ENCODE results near the gene ADRA1B.

The ADRA1B gene

DNA sequence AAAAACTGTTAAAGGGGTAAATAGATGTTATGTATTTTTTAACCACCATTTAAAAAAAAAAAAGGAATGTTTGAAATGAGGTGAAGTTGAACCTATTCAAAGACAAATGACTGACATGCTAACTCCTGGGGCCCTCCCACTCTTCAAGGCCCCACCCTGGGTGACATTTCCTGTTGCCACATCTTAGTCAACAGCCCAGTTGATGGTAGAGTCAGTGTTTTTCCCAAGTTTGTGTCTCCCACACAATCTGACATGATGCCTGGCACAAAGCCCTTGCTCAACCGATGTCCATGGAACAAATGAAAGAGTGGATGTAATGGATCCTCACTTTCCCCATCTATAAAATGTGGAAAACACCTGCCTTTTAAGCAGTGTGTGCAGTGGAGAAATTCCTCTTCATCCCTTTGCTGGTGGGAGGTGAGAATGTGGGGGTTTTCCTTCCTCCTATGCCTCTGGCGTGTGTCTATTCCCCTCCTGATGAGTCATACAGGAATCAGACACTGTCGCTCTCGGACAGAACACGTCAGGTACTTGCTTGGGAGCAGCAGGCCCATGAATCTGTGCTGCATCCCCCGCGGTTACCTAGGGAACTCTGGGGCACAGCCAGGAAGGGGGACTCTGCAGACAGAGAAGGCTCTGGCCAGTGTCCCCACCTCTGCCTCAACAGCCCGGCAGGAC lies 13.7 kb upstream of the ADRA1B start:
- DNase-seq, result no peak

DNA sequence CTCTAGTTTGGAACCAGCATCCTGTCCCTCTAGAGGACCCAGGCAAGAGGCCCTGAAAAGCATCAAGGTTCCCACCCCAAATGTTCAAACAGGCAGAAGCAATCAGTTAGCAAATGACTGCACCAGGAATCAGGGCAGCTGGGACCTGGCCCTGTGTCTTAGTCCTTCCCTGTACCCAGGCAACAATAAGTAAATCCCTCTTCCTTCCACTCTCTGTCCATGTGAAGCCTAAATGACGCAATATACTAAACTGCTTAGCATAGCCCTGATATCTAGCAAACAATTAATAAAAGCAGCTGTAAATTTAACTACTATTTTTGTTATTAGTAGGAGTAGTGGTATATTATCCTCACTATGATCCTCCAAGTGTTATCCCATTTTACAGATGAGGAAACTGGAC lies 13.2 kb upstream of the ADRA1B start:
- no peak for DNase-seq

DNA sequence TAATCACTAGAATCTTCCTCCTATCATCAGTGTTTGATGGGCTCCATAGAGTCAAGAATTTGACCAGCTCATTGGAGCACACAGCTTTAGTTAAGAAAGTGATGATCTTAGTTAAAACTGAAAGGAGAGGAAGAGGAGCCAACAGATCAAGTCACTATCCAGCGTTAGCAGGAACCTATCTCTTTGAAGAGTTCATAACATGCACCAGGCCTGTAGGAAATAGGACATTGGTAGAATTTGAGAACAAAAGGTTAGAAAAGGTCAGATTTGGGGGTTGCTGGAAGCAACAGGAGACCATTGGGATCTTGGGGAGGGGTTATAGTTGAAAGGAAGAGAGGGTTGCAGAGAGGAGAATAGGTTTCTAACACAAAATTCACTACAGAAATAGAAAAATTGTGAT lies 11.4 kb upstream of the ADRA1B start:
- DNase-seq, result no peak

DNA sequence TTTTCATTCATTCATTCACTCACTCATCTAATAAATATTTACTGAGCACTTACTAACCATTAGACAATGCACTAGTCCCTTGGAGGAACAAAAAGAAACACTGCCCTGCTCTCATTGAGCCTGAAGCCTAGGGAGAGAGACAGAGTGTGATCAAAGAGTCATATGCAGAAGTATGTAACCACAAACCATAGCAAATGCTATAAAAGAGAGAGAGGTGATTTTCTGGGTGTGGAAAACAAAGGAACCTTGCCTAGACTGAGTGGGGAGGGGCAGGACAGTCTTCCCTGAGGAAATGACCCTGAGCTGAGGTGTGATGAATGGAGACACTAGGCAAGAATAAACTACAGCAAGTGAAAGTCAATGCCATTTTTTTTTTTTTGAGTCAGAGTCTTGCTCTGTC lies 10.8 kb upstream of the ADRA1B start:
- peak; percentile 19 for DNase-seq

DNA sequence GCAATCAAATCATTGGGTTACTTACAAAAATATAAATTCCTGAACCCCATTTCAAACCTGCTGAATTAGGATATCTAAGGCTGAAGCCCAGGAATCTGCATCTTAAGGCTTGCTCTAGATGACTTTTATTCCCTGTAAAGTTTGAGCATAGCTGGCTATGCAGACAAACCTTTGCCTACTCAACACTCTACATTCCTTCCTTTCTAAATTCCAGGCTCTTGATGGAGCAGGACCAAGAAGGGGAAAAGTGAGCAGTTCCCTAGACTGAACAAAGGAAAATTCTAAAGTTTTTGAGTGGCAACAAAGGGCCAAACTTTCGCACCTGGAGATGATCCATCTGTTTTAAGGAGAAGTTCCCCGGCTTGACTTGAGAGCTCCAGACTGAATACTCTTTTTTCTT lies 9.8 kb upstream of the ADRA1B start:
- no peak for DNase-seq

DNA sequence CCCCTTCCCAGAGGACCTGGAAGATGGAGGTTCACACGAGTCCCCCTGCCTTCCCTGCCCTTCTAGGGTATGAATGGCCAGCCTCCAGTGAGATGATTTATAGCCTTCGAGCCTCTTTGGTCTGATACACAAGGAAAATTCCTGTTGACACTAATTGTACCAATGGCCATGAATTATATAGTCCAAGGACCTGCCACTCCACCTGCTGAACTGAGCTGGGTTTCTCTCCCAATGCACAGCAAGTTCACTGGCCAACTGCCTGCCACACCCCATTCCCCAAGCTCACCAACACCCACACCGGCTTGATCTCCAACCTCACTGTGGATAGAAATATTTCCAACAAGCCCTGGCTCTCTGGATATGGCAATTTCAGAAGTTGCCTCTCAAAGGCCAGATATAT lies 9.3 kb upstream of the ADRA1B start:
- DNase-seq, result no peak

DNA sequence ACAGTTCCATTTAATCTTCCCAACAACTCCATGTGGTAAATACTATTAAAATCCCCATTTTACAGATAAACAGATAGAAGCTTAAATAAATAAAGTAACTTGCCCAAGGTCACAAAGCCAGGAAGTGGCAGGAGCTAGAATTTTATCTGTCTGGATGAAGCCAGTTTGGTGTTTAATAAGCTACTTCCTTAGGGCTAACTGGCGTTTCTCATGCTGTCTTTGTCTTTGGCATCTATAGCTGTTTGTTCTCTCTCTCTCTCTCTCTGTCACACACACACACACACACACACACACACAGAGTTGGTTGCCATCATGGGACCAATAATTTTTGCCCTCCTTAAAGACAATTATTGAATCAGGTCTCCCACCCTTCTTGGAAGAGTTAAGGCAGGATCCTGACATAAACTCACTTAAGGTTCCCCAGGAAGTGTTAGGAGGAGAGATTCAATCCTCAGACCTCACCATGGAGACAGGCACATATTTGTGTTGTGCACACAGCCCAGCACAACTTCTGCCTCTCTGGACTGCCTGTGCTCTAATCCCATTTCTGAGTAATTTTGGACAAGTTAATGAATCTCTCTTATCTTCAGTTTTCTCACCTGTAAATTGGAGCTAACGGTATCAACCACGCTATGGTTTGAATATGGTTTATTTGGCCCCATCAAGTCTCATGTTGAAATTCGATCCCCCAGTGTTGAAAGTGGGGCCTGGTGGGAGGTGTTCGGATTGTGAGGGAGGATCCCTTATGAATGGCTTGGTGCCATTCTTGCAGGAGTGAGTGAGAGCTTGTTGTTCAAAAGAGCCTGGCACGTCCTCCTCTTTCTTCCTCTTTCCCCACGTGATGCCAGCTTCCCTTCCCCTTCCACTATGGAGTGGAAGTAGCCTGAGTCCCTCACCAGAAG lies 8.3 kb upstream of the ADRA1B start:
- no peak for DNase-seq

DNA sequence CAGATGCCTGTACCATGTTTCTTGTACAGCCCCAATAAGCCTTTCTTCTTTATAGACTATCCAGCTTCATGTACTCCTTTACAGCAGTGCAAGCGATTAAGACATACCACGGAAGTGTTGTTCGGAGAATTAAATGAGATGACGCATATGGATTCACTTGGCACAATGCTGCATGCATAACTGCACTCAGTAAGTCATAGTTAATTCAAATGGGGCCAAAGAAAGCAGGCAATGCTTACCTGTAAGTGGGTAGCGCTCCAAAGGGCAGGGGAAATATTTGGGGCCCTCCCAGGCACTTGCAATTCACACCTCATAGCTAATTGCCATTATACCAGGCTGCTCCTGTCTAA lies 7.7 kb upstream of the ADRA1B start:
- no peak for DNase-seq

DNA sequence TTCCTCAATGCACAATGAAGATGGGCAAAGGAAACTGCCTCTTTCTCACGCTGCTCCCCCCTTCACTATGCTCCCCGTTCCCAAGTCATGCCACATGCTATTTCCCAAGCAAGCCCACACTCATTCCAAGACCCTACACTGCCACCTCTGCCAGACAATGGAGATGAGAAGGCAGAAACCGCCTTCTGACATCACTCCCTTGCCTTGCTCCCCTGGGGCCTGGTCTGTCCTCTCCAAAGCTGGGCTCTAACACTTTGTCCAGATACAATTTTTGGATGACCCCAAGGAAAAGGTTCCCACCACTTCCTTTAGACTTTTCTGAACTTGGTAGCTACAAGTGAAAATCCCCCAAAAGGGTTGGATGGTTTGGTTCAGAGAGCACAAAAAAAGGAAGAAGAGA lies 7.2 kb upstream of the ADRA1B start:
- no peak for DNase-seq

DNA sequence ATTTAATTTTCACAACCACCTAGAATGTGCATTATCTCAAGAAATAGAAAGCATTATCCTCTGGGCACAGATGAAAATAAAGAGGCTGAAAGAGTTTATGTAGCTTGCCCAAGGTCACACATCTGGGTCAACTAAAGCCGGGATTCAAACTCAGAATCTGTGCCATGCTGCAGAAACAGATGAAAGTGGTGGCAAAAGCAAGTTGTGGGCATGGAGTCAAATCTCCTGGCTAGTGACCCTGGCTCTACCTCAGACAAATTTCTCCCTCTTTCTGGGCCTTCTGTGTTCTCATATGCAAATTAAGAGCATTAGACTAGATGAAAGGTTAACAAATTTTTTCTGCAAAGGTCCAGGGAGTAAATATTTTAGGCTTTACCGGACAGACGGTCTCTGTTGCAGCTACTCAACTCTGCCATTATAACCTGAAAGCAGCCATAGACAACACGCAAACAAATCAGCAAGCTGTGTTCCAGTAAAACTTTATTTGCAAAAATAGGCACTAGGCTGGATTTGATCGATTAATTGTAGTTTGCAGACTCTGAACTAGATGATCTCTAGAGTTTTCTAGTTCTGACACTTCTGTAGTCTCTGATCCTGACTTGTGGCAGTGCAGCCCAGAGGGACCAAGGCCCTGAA lies 6.0 kb upstream of the ADRA1B start:
- no peak for DNase-seq

DNA sequence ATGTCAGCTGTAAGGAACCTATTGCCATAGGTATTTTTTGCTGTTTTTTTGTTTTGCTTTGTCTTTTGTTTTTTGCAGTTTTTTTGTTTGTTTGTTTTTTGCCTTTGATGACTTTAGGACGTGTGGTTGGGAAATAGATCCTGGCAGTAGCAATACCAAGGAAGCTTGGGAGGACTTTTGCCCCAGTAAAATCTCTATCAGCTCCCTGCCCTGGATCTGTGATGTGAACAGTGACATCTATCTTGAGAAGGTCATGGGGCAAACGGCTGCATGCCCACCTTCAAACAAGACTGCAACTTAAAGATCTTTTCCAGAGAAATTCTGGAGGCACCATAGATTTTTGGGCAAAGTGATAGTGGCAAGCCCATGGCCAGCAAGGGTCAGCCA lies 5.4 kb upstream of the ADRA1B start:
- DNase-seq, result no peak

DNA sequence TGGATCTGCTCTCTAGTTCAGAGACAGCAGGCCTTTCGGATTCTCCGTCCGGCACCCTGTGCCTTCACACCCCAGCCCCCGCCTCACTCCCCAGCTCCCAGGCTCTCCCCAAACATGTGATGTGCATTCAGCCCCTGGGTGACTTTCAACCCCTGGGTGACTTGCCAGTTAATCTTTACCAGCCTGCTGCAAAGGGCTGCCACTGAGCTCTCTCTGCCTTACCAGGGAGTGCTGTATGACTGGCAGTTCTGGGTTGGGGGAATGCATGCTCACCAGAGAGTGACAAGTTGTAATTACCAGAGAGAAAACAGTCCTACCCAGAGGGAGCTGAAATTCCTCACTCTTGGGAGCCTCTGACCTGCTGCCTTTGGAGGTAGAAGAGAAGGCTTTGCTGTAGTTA lies 4.9 kb upstream of the ADRA1B start:
- no peak for DNase-seq

DNA sequence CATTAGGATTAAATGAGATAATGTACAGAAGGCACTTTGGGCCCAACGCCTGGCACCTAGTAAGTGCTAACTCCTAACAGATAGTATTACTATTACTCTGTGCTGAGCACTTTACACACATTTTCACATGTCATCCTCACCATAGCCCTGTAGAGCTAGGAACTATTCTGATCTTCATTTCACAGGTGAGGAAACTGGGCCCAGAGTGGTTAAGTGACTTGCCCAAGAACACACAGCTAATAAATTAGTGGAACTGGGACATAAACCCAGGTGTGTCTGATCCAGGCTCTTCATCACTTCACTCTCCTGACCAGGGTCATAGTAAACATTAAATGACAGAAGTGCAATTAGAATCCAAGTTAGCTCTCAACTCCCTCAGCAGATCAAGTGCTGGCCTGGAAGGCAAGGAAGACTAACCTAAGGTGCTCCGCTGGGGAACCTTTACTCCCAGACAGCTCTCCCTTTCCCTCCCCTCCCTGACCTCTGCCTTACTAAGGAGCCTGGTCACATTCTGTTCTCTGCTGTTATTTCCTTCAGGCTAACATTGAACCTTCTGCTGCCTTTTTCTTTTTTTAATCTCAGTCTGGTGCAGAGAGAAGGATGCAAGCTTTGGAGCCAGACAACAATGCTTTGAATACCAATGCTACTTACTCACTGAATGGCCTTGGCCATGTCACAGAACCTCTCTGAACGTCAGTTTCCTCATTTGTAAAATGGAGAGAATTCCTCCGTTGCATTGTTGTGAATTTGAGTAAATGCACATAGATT lies 4.1 kb upstream of the ADRA1B start:
- no peak for DNase-seq

DNA sequence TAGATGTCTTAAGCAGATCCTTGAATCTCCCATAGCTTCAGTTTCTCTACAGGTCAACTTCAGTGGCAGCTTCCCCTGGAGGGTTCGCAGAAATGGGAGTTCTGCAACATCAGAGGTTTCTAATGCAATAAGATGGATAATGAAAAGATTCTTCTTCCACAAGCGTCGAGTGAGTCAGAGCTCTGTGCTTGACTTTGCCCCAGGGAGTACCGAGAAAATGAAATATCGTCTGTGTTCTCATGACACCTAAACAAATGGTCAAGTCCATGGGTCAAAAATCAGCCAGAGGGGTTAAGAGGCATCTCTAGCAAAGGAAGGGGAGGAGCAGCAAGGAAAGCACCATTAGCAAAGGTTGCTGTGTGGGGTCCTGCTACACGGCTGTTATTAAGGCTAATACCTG lies 3.2 kb upstream of the ADRA1B start:
- no peak for DNase-seq

DNA sequence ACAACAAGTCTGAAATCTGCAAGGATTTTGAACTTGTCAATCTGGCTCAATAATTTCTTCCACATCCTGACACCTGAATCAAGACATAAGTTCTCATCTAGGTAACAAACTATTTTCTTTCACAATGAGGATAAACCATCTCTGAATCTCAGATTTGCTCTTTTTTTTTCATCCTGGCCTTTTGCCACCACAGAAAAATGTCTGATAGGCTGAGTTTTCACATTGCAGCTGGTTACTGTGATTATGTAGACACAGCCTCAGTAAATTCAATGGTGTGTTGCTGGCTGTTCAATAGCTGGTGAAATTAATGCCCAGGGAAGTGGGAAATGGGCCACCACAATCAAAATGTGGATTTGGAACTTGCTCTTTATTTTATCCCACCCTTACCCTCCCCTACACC lies 2.8 kb upstream of the ADRA1B start:
- DNase-seq, result no peak

DNA sequence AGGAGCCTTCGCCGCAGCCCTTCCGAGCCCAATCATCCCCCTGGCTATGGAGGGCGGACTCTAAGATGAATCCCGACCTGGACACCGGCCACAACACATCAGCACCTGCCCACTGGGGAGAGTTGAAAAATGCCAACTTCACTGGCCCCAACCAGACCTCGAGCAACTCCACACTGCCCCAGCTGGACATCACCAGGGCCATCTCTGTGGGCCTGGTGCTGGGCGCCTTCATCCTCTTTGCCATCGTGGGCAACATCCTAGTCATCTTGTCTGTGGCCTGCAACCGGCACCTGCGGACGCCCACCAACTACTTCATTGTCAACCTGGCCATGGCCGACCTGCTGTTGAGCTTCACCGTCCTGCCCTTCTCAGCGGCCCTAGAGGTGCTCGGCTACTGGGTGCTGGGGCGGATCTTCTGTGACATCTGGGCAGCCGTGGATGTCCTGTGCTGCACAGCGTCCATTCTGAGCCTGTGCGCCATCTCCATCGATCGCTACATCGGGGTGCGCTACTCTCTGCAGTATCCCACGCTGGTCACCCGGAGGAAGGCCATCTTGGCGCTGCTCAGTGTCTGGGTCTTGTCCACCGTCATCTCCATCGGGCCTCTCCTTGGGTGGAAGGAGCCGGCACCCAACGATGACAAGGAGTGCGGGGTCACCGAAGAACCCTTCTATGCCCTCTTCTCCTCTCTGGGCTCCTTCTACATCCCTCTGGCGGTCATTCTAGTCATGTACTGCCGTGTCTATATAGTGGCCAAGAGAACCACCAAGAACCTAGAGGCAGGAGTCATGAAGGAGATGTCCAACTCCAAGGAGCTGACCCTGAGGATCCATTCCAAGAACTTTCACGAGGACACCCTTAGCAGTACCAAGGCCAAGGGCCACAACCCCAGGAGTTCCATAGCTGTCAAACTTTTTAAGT lies 819 bp downstream of the ADRA1B start:
- DNase-seq, result no peak

DNA sequence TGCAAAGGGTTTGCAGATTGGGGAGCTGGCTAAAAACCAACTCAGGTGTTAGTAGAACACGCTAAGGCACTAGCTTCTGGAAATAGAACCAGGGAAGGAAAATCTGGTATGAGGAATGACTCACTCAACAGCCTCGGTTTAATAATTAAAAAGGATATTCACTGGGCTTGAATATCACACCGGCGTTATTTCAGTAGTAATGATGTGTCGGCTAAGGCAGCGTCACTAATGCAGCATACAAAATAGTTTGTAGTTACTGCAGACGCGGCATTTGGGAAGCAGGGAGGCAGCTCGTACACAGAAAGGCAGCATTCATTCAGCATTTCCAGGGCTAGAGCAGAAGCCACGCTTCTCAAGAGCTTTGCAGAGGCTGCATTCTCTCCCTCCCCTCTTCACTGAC lies 1.7 kb downstream of the ADRA1B start:
- DNase-seq, result no peak

DNA sequence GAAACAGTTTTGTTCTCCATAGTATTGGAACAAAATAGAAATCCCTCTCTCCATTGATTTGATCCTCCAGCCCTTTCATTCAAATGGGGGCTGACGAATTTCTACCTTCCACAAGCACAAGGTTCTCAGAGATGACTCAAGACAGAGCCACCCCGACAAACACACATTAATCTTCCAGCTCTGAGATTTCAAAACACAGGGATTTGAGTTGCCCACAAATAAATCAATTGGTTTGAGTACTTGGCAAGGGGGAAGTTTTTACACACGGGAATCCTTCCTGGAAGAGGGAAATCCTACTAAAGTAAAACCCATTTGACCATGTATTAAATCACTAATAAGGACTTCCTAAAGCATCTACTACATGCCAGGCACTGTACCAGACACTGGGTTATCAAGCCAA lies 5.4 kb downstream of the ADRA1B start:
- no peak for DNase-seq

DNA sequence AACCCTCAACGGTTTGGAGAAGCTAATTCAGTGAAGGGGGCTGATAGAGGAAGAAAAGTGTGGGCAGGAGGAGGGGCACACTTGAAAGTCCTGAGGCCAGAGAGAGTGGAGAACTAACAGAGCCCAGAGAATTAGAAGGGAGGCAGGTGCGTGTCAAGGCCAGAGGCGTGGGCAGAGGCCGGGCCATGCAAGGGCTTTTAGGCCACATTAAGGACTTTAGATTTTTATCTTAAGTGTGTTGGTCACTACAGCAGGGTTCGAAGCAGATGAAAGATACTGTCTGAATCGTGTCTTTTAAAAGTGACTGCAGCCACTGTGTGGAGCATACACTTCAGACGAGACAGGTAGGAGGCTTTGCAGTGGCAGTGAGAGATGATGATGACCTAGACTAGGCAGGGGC lies 6.7 kb downstream of the ADRA1B start:
- DNase-seq, result no peak

DNA sequence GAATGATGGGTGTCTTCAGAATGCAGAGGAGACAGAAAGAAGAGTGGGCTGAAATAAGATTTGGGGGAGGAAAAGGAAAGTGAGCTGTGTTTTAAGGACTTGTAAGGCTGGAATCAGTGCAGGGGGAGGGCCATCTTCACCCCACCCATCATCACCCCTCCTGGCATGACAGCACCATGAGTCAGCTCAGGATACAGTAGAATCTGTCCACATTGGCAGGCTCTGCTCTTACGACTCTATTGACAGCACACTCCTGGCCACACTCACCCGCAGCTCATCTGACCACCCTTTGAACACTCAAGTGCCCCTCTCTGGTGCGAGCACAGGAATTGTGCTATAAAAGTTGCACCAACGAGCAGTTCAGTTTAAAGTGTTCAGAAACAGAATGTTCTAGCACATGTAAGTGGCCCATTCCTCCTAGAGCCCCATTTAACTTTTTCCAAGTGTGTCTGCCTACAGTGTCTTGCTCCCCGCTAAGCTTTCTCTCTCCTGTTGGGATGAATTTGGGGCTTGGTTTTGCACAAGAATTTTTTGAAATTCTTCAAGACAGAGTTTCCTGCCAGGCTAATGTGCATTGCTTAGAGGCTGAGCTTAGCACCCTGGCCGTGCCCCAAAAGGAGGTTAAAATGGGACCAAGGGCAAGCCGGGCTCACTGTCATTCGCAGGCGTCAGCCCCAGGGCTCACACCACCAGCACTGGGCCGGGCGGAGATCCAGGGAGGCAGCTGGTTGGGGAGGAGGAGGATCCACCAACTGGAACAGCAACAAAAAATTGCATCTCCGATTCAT lies 12.0 kb downstream of the ADRA1B start:
- DNase-seq, result no peak

DNA sequence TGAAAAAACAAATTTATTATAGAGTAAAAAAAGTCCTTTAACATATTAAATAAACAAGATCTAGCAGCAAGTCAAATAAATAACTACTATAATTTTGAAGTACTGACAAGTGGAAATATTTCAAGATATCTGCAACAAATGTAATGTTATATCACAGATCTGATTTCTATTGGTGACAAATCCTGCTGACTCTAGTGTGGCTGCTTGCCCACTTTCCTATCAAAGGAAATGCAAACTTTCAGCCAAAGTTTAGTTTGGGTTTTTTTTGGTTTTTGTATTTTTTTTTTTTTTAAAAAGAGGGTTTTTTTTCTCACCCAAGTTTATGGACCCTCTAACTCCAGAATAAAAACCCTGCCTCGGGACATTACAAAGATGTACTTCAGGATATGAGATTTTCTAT lies 12.9 kb downstream of the ADRA1B start:
- no peak for DNase-seq
